Measurements from ENCODE around the gene FRMD7. TPM values are rescaled to one million over a fixed set of nuclear protein-coding genes. Genes with fewer than 3 reads are reported as not detected.
A peak's percentile ranks its signal among the peaks of the same experiment; 100 is the strongest.
"Not testable (repeated sequence)": the region's sequence is repeated elsewhere in the genome, so short reads cannot be mapped to it uniquely, and the experiment has no call there.

The FRMD7 gene
- total RNA-seq, 1 donor = not detected

DNA sequence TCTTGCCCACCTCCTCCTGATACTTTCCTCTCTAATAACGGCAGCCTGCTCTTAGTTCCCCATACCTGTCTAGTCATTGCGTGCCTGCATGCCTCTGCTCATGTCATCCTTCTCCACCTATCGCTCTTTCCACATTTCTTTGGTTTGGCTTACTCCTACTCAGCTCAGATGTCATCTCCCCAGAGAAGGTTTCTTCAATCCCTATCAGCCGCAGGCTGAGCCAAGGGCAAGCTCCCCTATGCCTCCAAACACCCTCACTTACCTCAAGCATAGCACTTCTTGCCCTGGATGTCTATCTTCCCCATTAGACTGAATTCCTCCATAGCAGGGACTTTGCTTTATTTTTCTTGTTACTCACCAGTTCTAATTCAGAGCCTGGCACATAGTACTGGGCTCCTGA lies 26.6 kb downstream of the FRMD7 start:
- DNase-seq (ENCODE audit: low read depth) = no peak
- no peak overlapping the region for H3K4me3 ChIP-seq (ENCODE audit: low read depth, low read length)
- TF ChIP-seq, protein P1, sequence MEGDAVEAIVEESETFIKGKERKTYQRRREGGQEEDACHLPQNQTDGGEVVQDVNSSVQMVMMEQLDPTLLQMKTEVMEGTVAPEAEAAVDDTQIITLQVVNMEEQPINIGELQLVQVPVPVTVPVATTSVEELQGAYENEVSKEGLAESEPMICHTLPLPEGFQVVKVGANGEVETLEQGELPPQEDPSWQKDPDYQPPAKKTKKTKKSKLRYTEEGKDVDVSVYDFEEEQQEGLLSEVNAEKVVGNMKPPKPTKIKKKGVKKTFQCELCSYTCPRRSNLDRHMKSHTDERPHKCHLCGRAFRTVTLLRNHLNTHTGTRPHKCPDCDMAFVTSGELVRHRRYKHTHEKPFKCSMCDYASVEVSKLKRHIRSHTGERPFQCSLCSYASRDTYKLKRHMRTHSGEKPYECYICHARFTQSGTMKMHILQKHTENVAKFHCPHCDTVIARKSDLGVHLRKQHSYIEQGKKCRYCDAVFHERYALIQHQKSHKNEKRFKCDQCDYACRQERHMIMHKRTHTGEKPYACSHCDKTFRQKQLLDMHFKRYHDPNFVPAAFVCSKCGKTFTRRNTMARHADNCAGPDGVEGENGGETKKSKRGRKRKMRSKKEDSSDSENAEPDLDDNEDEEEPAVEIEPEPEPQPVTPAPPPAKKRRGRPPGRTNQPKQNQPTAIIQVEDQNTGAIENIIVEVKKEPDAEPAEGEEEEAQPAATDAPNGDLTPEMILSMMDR (IDR thresholded peaks at IDR 0.05; ENCODE audit: insufficient read depth, low read length) = no peak

DNA sequence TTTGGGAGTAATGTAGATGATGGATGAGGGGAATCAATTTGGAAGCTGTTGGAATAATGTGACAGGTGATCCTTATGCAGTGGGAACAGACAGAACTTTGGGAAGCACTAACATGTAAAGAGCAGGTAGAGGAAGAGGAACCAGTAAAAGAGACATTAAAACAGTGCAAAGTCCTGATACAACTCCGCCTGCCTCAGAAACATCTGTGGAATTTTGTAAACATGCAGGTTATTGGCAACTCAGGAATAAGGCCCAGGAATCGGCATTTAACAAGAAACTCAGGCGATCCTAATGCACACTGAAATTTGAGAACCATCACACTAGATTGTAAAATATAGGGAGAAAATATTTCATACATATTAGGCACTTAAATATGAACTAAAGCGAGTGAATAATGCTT lies 29.1 kb downstream of the FRMD7 start:
- not testable (repeated sequence) for H3K4me3 ChIP-seq (ENCODE audit: low read depth, low read length); DNase-seq (ENCODE audit: low read depth)

DNA sequence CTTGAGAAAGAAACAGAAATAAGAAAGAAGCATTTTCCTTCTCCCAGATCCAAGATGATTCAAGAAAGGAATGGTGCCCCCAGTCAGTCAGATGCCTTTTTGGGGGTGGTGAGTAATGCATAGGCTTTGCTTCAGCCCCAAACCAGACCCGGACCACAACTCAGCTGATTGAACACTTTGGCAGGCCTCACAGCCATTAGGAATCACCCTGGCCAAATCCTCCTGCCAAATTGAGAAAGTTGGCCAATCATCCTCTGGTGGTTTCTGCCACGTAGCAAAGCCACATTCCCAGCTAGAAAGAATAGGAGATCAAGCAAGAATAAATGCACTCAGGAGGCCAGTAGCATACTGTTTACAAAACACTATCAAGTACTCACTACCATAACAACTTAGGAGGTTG lies 33.7 kb downstream of the FRMD7 start:
- peak; percentile 51 for DNase-seq (ENCODE audit: low read depth)
- TF ChIP-seq, protein P1 (IDR thresholded peaks at IDR 0.05; ENCODE audit: insufficient read depth, low read length) = no peak
- H3K4me3 ChIP-seq (ENCODE audit: low read depth, low read length) = no peak overlapping the region

DNA sequence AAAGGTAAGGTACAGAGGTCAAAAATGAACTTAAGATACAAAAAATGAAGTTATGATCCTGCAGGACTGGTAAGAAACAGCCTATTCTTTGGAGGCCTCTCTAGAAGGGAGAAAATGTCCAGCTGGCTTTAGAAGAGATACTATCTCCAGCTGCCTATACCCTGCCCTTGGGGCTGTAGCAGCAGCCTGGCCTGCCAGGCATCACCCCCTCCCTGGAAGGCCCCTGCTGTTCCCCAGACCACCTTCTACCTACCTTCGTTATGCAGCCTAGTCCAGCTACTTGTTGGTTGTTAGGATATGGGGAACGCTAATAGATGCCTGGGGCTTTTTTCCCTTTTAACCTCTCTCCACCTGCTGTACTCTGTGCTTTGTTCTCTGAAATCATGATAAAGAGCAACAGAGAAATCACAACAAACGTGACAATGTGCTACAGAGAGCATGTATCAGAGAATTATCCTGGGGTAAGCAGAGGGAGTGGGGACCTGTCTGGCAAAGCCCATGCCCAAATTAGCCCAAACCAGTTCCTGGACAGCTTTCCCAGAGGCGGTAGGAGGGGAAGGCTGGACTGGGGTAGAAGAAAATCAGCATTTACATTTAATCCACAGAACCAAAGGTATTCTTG lies 34.5 kb downstream of the FRMD7 start:
- DNase-seq (ENCODE audit: low read depth) = no peak
- TF ChIP-seq, protein P1 (IDR thresholded peaks at IDR 0.05; ENCODE audit: insufficient read depth, low read length) = no peak
- no peak overlapping the region for H3K4me3 ChIP-seq (ENCODE audit: low read depth, low read length)

DNA sequence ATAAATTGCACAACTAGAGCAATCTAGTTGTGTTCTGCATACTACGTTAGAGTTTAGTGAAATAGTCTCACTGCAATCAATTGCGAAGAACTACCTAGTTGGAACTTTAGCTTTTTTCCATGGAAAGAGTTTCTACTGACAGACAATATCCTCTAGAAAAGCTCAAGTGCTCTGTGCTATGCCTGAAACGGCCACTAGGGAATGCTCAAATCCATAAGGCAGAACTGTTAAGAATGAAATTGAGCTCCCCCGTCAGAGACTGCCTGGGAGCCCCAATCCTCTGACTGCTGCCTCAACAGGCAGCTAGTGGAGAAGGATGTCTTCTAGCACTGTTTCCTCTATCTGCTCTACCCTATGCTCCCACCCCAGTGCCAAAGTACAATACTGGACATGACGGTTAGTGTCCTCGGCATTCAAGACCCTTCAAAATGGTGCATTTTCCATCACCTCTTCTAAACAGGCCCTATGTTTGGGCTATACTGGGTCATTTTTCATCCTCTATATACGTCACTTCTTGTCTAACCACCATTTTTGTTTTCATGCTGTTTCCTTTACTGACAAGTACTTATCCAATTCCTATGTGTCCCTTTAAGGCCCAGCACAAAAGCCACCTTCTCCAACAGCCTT lies 35.3 kb downstream of the FRMD7 start:
- DNase-seq (ENCODE audit: low read depth) = peak; percentile 74
- H3K4me3 ChIP-seq (ENCODE audit: low read depth, low read length) = no peak overlapping the region
- TF ChIP-seq, protein P1 (IDR thresholded peaks at IDR 0.05; ENCODE audit: insufficient read depth, low read length) = peak; percentile 87

DNA sequence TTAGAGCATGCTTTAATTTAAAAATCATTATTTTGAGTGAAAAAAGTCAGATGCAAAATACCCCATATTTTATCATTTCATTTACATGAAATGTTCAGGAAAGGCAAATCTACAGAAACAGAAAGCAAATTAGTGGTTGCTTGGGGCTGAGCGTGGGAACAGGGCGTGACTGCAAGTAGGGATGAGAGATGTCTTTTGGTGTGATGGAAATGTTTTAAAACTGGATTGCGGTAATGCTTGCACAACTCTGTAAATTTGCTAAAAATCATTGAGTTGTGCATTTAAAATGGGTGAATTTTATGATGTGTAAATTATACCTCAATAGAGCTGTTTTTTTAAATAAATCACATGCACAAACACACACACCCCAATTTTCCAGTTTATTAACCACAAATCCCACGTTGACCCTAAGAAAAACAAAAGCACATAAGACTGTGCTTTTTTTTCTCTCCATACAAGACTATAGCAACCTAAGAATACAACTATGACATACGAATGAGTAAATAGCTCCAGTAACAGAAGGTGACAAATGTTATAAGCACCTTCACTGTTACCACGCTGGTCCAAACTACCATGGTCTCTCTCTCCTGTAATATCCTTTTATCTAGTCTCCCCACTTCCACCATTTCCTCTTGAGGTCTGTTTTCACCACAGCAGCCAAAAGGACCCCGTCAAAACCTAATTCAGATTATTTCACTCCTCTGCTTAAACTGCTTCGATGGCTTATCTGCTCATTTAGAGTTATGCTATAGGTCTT lies 37.2 kb downstream of the FRMD7 start:
- no peak for DNase-seq (ENCODE audit: low read depth)
- TF ChIP-seq, protein P1 (IDR thresholded peaks at IDR 0.05; ENCODE audit: insufficient read depth, low read length) = no peak
- no peak overlapping the region for H3K4me3 ChIP-seq (ENCODE audit: low read depth, low read length)

DNA sequence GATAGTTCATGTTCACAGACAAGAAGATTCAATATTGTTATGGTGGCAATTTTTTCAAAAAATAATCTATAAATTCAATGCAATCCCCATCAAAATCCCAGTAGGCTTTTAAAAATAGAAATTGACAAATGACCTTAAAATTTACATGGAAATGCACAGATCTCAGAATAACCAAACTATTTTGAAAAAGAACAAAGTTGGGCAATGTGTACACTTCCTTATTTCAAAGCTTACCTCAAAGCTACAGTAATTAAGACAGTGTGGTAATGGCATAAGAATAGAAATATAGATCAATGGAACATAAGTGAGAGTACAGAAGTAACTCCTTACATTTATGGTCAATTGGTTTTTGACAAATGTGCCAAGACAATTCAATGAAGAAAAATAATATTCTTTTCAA lies 39.0 kb downstream of the FRMD7 start:
- DNase-seq (ENCODE audit: low read depth) = no peak
- TF ChIP-seq, protein P1 (IDR thresholded peaks at IDR 0.05; ENCODE audit: insufficient read depth, low read length) = no peak
- H3K4me3 ChIP-seq (ENCODE audit: low read depth, low read length) = no peak overlapping the region
